Activated T-helper 9 cell treated with anti-CD3 and anti-CD28 coated beads, Interleukin-2, amount 50 U/mL, for 16 hours (primary cell): ENCODE results near the gene CES2.

Source experiments
- DNase-seq: peaks from one replicate; pipeline ENCODE4 v3.0.0-alpha.2; 2020; ENCODE audit warnings: low read depth

CES2 gene

GRCh38 chr16:66902648-66903543, 32.4 kb upstream of the CES2 start:
- no peak for DNase-seq

- no peak for DNase-seq
These were observed 31.5 kb upstream of the CES2 start for GRCh38 chr16:66903544-66904427.

- no peak for DNase-seq
These were observed 30.9 kb upstream of the CES2 start for GRCh38 chr16:66904428-66904845.

DNA sequence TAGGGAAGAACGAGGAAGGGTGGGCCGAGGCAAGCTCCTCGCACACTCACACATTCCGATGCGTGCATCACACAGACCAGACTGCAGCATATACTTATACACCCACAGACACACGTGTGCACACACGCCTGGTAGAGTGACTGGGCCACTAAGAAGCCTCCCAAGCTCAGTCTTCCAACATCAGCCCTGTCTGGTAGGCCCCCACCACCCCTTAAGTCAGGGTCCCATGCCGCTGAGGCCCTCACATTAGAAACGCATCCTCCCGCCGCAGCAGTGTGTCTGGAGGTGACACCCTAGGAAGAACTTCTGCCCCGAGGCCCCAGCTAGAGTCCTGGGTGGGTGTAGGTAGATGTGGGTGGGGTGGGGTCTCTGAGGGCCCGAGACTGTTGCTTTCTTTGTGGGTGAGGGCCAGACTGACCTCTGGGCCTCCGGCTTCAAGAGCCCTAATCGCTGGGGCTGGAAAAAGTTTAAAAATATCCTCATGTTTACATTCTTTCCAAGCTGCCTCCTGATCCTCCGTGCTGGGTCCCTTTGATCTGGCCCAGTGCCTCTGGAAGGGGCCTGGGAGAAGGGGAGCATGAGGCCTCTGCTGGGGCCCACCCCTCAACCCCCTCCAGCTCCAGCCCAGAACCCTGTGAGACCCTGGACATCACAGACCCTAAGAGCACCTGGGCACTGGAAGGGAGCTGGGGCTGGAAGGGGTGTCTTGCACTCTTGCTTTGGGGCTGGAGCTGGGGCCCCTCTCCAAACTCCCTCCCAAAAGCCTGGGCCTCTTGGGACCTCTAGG, 30.3 kb upstream of the CES2 start:
- no peak for DNase-seq

GRCh38 chr16:66905633-66906539, 29.4 kb upstream of the CES2 start:
- no peak for DNase-seq

- DNase-seq: no peak
These were observed 28.1 kb upstream of the CES2 start for GRCh38 chr16:66906916-66907836.

- no peak for DNase-seq
These were observed 27.2 kb upstream of the CES2 start for GRCh38 chr16:66908116-66908515.

GRCh38 chr16:66908762-66909559, 26.4 kb upstream of the CES2 start:
- DNase-seq: no peak

DNA sequence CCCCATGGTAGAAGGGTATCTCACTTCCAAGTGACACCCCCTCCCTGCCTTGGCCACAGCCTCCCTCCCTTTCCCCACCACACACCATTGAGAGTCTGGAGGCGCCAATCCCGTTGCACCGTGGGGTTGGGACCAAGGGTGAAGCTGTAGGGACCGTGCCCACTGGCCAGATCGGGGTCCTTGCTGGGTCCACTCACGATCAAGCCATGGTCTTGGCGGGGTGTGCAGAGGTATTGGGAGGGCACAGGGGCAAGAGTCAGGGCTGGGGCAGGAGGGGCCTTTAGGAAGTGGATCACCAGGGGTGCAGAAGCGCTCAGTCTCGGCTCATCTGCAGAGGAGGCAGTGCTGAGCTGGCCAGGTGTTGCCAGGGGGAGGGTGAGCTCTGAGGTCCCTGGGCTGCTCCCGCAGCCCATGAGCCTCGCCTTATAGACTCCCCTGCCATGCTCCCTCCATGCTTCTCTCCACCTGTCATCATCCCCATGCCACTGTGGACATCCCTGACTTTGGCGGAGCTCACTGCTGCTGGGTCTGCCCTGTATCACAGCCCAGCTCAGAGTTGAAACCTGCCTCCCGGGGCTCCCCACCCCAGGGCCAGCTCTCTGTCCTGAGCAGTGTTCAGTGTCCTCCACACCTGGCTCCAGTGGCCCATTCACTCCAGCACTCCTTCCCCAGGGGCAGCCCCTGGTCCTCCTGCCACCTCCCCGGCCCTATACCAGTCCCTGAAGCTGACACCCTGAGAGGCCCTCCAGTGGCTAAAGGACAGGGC, 25.0 kb upstream of the CES2 start:
- DNase-seq: no peak

DNA sequence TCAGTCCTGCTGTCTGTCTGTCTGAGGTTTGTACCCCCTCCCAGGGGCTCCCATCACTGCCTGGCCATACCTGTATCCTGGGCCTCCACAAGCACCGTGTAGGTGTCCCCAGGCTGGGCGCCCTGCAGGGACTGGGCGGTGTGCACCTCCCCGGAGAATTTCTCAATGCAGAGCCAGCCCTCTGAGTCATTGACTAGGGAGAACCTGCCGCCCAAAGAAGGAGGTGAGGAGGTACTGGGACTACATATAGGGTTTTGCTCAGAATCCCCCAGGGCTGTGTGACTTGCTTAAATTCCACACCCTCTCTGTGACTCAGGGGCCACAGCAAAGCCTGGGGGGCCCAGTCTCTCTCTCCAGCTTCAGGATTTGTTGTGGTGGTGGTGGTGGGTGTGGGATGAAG, 24.2 kb upstream of the CES2 start:
- no peak for DNase-seq

DNA sequence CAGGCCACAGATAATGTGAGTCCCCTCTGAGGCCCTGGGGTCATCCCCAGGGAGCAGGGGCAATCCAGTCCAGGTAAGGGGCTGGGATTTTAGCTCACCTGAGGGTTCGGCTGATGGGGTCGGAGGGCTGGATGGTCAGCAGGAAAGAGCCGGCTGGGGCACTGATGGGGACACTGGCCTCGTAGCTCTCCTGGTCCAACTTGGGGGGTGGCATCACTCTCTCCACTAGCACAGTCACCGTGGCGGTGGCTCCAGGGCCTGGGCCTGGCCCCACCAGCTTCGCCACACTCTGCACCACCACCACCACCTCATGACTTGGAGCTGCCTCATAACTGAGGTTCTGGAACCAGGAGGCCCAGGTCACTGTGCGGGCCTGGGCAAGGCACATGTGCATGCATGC, 23.5 kb upstream of the CES2 start:
- no peak for DNase-seq

- no peak for DNase-seq
These were observed 22.2 kb upstream of the CES2 start for GRCh38 chr16:66913081-66913480.

- DNase-seq: no peak
These were observed 21.6 kb upstream of the CES2 start for GRCh38 chr16:66913711-66914110.

DNA sequence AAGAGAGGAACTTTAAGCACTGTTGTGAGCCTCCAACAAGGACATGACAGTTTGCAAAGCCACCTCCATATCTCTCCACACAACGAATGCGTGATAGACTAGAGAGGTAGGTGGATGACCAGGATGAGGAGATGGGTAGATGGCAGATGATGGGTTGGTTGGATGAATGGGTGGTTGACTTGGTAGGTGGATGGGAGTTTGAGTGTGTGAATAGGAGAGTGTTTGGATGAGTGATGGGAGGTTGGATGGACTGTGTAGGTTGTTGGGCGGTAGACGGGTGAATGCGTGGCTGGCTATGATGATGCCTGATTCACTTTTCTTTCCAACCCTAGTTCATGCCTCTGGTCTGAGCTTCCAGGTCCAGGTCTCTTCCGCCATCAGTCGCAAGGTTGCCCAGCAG, 20.8 kb upstream of the CES2 start:
- no peak for DNase-seq

GRCh38 chr16:66915041-66915440, 20.3 kb upstream of the CES2 start:
- no peak for DNase-seq

DNA sequence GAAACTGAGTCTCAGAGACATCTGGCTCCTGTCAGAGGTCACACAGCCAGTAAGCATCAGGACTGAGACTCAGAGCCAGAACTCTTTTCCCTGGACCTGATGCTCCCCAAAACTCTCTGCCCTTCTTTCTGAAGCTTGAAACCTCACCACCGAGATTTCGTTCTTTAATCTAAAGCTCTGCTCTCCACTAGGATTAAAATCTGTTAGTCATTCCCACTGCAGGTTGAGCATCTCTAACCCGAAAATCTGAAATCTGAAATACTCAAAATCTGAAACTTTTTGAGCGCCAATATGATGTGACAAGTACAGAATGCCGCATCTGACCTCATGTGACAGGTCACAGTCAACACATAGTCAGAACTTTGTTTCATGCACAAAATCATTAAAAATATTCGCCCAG, 18.8 kb upstream of the CES2 start:
- DNase-seq: no peak

DNA sequence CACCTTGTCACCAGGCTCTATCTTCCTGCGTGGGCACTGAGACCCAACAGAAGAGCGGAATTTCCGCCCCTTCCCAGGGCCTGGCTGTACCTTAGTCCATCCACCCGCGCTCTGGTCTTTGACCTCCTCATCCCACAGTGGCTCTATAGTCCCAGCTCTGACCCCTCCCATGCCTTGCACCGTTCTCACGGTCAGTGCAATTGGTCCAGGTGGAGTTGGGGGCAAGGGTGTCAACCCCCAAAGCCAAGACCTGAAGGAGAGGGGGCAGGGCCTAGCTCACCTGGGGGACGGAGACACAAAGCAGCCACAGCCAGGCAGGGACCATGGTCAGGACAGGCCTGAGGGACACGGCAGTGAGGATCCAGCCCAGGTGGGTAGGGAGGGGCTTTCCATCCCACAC, 17.6 kb upstream of the CES2 start:
- no peak for DNase-seq

GRCh38 chr16:66918355-66918754, 17.0 kb upstream of the CES2 start:
- no peak for DNase-seq
